Embryonic facial prominence (tissue), 1 donor: ENCODE measurements around the gene RNF25.

ENCODE experiments used
- DNase-seq: peaks from one replicate; pipeline ENCODE4 v3.0.0-alpha.2; 2016; ENCODE audit errors: extremely low spot score

RNF25 gene

GRCh38 chr2:218679119-218679518, 7.3 kb upstream of the RNF25 start:
- DNase-seq: no peak

DNA sequence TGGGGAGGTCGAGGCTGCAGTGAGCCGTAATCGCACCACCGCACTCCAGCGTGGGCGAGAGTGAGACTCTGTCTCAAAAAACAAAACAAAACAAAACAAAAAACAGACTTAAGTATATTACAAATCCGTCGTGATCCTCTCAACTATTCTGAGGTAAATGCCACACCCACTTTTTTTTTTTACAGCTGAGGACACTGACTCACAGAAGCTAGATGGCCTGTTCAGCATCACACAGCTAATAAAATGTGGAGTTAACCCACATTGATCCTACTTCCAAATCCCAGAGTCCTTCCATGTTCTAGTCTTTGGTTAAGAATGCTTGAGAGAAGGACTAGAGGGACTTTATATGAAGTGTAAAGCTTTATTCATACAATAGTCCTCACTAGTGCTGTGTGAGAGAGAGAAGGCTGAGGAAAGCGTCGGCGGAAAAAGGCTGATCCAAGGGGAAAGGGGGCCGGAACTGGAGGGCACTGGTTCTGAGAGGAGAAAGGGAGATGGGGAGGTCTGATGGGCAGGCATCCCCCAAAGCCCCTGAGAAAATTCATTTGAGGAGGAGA, 627 bp downstream of the RNF25 start:
- no peak for DNase-seq

GRCh38 chr2:218664653-218665052, 7.1 kb downstream of the RNF25 start:
- DNase-seq: no peak

DNA sequence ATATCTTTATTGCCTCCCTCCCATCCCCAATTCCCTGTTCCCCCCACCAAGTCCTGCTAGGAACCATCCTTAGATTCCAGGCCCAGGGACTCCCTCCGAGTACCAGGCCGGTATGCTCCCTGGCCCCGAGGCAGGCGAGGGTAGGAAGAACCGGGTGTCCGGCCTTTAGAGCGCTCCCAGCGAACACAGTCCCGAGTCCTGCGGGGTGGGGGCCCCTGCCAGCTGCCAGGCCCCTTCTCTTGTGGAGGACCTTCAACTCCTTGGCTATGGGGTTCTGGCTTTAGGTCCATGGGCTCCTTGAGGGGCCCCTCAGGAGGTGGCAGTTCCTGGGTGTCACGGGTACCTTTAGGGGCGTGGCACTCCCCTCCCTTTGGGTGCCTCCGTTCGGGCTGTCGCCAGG, 7.9 kb downstream of the RNF25 start:
- no peak for DNase-seq

DNA sequence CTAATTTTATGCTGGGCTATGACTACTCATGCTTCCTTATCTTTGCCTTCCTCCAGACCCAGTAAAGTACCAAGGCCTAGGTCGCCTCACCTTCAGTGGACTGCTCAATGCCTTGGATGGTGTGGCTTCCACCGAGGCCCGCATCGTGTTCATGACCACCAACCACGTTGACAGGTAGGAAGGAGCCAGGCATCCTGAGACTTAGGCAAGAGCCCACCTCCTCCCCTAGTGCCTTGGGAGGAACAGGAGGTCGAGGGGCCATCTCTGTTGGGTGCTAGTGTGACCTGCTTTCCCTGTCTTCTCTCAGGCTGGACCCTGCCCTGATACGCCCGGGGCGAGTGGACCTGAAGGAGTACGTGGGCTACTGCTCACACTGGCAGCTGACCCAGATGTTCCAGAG, 9.0 kb downstream of the RNF25 start:
- no peak for DNase-seq

- no peak for DNase-seq
Measured at GRCh38 chr2:218662377-218662776, 9.4 kb downstream of the RNF25 start.

- no peak for DNase-seq
Measured at GRCh38 chr2:218659988-218660358, 11.8 kb downstream of the RNF25 start.

GRCh38 chr2:218659258-218659987, 12.4 kb downstream of the RNF25 start, which contains the start of the genes BCS1L and ZNF142:
TSS of gene BCS1L (plus strand) at chr2:218659683. CDS start at chr2:218660988, 1,305 bp downstream.
TSS of gene ZNF142 (minus strand) at chr2:218659623. CDS start at chr2:218656429, 3,194 bp downstream.
- DNase-seq: peak; percentile 74

DNA sequence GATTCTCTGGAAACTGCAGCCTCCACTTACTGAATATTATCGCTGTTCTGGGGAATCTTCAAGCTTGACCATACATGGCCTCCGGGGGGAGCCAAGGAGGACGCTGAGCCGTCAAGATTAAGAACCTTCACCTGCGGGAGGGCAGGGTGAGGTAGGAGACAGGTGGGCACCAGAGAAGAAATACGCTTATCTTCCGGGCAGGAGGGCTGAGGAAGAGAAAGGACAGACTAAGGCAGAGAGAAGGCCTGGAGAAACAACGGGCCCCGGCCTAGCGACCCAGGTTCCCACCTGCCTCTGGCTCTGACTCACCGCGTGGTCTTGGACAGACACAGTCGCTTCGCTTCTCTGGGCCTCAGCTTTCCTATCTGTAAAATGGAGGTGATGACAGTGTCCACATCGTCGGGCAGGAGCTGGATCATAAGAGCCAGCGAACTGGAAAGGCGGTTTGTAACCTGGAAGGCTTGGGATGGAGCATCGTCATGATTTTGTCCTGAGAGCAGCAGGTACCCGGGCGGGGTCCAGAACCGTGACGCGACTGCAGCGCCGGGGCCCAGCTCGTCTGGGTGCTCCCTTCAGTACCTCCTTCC, 13.0 kb downstream of the RNF25 start:
- DNase-seq: no peak

DNA sequence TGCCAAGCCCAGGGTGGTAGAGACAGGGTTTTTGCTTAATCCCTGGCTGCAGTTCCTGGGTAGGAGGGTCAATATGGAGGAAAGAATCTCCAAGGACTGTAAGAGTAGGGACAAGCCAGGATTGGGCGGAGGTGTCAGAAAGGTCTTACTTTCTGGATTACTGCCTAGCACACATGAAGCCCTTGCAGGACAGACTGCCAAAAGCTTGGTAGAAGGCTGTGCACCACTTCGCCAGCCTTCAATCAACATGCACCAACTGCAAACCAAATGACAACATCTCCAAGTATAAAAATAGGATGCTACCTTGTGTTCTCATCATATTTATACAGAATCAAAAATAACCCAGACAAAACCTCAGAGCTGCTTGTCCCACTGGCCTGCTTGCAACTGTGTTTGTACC, 16.1 kb downstream of the RNF25 start:
- DNase-seq: no peak

DNA sequence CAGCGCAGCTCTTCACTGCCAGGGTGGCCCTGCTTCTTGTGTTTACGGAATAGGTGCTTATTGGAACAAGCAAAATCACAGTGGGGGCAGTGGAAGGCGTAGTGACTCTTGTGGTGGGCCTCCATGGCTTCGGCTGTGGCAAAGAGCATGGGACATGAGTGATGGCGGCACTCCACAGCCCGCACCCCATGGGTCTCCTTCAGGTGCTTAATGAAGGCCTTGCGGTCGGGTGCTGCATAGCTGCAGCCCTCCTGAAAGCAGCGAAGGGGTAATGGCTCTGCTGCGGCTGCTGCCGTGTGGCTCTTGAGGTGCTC, 23.1 kb downstream of the RNF25 start:
- no peak for DNase-seq

- no peak for DNase-seq
Measured at GRCh38 chr2:218648088-218648786, 23.6 kb downstream of the RNF25 start.

- DNase-seq: no peak
Measured at GRCh38 chr2:218645126-218645525, 26.7 kb downstream of the RNF25 start.

GRCh38 chr2:218644721-218645120, 27.1 kb downstream of the RNF25 start:
- DNase-seq: no peak

- no peak for DNase-seq
Measured at GRCh38 chr2:218643751-218644310, 28.0 kb downstream of the RNF25 start.

DNA sequence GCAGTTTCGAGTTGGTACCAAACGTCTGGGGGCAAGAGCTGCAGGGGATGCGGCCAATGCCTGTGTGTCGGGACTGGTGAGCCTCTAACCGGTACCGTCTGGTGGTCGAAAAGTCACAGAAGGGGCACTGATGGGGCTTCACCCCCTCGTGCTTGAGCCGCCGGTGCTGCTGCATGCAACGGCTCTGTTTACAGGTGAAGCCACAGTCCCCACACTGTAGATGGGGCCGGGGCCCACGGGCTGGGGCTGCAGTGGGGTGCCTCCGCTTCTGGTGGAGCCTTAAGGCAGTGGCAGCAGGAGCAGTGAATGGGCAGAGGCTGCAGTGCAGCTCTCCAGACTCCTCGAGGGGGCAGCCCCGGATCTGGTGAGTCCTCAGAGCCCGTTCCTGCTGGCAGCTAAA, 29.0 kb downstream of the RNF25 start:
- DNase-seq: no peak

DNA sequence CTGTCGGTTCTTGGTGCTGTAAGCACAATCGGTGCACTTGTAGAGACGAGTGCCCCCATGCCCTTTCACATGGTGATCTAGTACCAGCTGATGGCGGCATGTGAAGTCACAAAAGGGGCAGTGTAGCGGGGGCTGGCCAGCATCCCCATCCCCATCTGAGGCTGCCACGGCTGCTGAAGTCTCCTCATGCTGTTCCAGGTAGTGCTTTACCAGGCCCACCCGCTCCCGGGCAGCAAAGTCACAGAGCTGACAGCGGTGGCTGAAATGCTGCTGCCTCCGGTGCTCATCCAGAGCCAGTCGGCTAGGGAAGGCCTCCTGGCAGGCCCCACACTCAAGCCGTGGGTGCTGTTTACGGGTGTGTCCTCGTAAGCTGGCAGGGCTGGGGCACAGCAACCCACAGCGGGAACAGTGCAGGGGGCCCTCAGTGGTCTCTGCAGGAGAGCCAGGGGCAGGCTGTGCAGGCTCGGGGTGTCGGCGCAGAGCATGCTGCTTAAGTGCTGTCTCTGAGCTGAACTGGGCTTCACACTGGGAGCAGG, 29.6 kb downstream of the RNF25 start:
- no peak for DNase-seq

- no peak for DNase-seq
Measured at GRCh38 chr2:218638372-218638771, 33.4 kb downstream of the RNF25 start.

GRCh38 chr2:218635719-218636118, 36.1 kb downstream of the RNF25 start:
- DNase-seq: no peak

DNA sequence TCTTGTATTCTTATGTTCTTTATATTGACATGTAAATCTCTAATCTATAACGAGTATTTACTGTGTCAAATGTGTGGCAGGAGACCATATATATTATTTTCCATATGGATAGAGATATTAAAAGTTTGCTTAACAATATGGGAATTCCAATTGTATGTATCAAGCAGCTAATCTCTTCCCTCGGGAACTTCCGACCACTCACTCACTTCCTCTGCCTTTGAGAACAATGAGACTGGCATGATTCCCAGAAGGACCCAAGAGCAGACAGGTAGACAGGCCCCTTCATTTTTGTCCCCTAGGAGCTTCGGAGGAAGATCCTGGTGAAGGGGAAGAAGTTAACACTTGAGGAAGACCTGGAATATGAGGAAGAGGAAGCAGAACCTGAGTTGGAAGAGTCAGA, 40.0 kb downstream of the RNF25 start:
- no peak for DNase-seq

- DNase-seq: no peak
Measured at GRCh38 chr2:218627939-218628338, 43.9 kb downstream of the RNF25 start.

DNA sequence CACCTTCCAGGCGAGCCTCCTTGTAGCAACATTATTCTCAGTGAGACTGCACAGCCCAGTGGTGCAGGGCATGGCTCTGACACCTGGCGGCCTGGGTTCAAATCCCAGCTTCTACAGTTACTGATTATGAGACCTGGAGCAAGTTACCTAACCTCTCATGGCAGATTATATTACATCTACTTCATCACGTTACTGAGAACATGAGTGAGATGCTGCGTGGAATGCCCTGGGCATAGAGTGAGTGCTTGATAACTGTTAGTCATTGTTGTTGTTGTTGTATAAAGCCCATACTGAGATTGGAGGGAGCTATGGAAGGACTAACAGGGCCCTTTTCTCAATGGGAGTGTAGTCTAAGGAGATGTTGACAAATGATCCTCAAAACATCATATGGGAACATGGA, 45.4 kb downstream of the RNF25 start:
- no peak for DNase-seq
